Activated T-helper 1 cell treated with anti-CD3 and anti-CD28 coated beads, Interleukin-12 subunit alpha, Interleukin-12 subunit beta, Interleukin-2, Interleukin-4 antibody, amounts not matched to agents 30 ng/mL and 10 ng/mL and 1 ng/mL, durations not matched to agents 14 hours and 24 hours and 36 hours (primary cell): ENCODE results near the gene ADAM22. TPM values are rescaled to one million over a fixed set of nuclear protein-coding genes. Genes with fewer than 3 reads are reported as not detected.

ENCODE experiments used
- DNase-seq: peaks from one replicate; pipeline ENCODE4 v3.0.0; 2021; ENCODE audit warnings: low spot score
- H3K27ac Mint-ChIP-seq: one replicate; pipeline ENCODE4 v1.8.0; 2021; ENCODE audit warnings: mild to moderate bottlenecking, mixed read lengths
- H3K27me3 Mint-ChIP-seq: one replicate; pipeline ENCODE4 v1.8.0; 2022; ENCODE audit warnings: mild to moderate bottlenecking, moderate library complexity, mixed read lengths; ENCODE audit not compliant: insufficient read depth
- H3K36me3 Mint-ChIP-seq: one replicate; pipeline ENCODE4 v1.8.0; 2021; ENCODE audit warnings: low read depth, mixed read lengths
- H3K4me1 Mint-ChIP-seq: one replicate; pipeline ENCODE4 v1.8.0; 2021; ENCODE audit warnings: low read depth, mixed read lengths
- H3K4me3 Mint-ChIP-seq: one replicate; pipeline ENCODE4 v1.8.0; 2021; ENCODE audit warnings: mild to moderate bottlenecking, moderate library complexity, mixed read lengths
- H3K9me3 Mint-ChIP-seq: one replicate; pipeline ENCODE4 v1.8.0; 2021; ENCODE audit warnings: mixed read lengths
- intact Hi-C: fragments of 100-400 bp; cut with micrococcal nuclease; formaldehyde crosslinking; loops from one replicate; pipeline ENCODE4 v1.15.1; 2024
- total RNA-seq: library from RNA; stranded (reverse); gene quantifications from 2 replicates; pipeline ENCODE4 v1.2.3, GENCODE V29; 2022

ADAM22 gene
- total RNA-seq, 1 donor from 2014 or later, result 1.5 TPM

DNA sequence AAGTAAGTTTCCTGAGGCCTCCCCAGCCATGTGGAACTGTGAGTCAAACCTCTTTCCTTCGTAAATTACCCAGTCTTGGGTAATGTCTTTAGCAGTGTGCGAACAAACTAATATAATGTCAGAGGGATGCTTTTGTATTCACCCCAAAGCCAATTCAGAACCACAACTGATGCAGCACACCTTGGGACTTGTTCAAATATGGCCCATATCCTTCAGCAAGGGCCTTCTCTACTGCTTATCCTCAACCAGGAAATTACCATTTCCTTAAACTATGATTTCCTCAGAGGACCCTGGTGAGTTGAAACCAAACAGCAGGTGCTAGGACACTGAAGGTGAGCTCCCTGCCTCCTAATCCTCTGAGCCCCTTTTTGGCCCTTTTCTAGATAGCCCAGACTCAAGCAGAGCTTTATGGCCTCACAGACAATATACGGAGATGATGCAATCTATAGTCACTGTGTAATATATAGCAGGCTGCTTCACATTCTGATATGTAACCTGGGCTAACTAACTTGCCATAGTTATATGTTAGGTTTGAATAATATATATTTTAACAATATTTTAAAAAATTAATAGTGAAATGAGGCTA lies 270.6 kb downstream of the ADAM22 start:
- Mint-ChIP-seq H3K36me3 (peaks cover 54% of the 10 kb centered on the region), H3K27me3 (no peaks in the 10 kb centered on the region), H3K27ac (no peak overlapping the region), H3K4me3 (no peak overlapping the region), H3K9me3 (no peaks in the 10 kb centered on the region), H3K4me1 (peaks cover 9% of the 10 kb centered on the region)
- intact Hi-C loops, result no loop called here
- no peak for DNase-seq

DNA sequence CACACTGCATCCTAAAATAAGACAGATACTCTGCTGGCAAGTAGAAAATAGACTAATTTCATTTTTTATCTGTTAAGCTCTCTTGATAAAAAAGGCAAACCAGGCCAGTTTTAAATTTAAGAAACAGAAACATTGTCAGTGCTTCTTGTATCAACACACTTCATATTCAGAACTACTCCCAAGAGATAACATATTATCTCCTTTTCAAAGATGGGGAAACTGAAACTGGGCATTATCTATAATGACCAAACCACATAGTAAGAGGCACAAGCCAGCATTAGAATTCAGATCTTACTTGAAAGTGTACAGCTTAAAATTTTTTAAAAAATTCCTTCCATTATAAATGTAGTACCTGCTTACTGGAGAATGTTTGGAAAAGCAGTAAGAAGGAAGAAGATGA lies 271.1 kb downstream of the ADAM22 start:
- H3K4me1 Mint-ChIP-seq, result peaks cover 9% of the 10 kb centered on the region
- no peak overlapping the region for H3K27ac Mint-ChIP-seq
- DNase-seq, result no peak
- no peaks in the 10 kb centered on the region for H3K9me3 Mint-ChIP-seq
- no peak overlapping the region for H3K4me3 Mint-ChIP-seq
- no peaks in the 10 kb centered on the region for H3K27me3 Mint-ChIP-seq
- peaks cover 59% of the 10 kb centered on the region for H3K36me3 Mint-ChIP-seq
- intact Hi-C loops, result no loop called here

DNA sequence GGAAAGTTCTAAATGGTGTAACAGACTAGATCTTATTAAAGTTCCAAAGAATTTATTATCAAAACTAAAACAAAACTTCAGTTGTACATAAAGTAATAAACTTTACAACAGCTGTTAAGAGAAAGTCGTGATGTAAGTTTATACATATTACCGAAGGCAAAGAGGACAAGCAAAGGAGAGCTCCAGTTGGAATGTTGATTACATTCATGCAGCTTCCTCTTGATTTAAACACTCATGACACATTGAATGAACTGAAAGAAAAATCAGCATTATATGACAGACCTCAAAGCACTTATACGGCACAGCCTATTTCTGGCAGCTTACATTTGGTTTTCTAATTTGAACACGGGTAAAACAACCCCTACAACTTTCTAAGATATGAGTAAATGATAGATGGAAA lies 272.2 kb downstream of the ADAM22 start:
- intact Hi-C loops, result no loop called here
- Mint-ChIP-seq H3K36me3 (peaks cover 57% of the 10 kb centered on the region), H3K27ac (no peak overlapping the region), H3K9me3 (no peaks in the 10 kb centered on the region), H3K4me1 (peaks cover 9% of the 10 kb centered on the region), H3K4me3 (no peak overlapping the region), H3K27me3 (no peaks in the 10 kb centered on the region)
- no peak for DNase-seq

DNA sequence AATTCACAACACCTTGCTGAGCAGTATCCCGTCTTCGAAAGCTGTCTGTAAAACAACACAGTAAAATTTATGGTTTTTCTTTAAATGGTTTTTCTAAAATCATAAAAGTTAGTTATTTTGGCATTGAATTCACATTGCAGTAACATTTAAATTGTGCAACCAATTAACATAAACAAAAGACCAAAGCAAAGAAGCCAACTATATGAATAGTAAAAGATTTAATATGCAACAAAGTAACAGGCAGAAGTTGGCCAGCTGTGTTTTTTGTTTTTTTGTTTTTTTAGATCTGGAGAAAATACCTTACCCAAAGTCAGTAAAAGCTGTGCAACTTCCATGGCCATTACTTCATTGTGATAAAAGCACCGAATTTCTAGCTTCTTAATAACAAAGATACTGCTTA lies 274.5 kb downstream of the ADAM22 start:
- H3K9me3 Mint-ChIP-seq, result no peaks in the 10 kb centered on the region
- no peak for DNase-seq
- intact Hi-C loops, result no loop called here
- no peak overlapping the region for H3K4me3 Mint-ChIP-seq
- H3K27me3 Mint-ChIP-seq, result no peaks in the 10 kb centered on the region
- H3K27ac Mint-ChIP-seq, result no peak overlapping the region
- H3K4me1 Mint-ChIP-seq, result peaks cover 9% of the 10 kb centered on the region
- peaks cover 56% of the 10 kb centered on the region for H3K36me3 Mint-ChIP-seq

DNA sequence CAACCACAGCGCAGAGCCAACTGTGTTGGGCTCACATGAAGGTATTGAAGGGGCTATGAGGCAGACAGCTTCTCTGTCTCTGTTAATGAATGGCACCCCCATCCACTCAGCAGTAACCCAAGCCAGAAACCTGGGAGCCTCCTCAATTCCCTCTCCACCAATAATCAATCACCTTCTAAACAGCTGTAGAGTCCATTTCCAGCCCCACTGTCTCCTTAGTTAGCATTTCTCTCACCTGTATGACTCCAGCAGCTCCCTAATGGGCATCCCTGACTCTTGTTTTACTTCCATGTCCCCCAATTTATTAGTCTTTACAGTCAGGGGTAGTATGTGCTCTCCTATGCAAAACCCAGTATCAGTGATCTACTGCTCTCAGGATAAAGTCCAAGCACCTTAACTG lies 278.9 kb downstream of the ADAM22 start:
- Mint-ChIP-seq H3K9me3 (no peaks in the 10 kb centered on the region), H3K36me3 (peaks cover 47% of the 10 kb centered on the region), H3K27ac (no peak overlapping the region), H3K27me3 (no peaks in the 10 kb centered on the region), H3K4me1 (peaks cover 20% of the 10 kb centered on the region), H3K4me3 (no peak overlapping the region)
- no peak for DNase-seq
- intact Hi-C loops, result loop anchor here (10.0 kb wide), 1 partner anchor 998 kb away; the partner anchor contains the start of gene TMEM243

DNA sequence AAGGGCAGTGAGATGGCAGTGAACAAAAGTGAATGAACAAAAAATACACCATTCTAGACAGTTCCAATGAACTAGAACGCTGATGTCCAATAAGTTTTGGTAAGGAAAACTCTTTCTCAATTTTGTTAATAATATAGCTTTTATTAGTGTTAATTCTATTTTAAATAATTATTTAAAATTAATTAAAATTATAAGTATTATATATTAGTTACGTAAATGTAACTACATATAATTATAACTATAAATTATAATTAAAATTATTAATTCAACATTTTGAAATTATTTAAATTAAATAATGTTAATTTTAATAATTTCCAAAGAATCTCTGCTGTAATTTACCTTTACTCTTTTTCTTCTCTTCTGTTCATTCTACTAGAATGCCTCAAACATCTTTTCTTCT lies 280.4 kb downstream of the ADAM22 start:
- H3K27me3 Mint-ChIP-seq, result no peaks in the 10 kb centered on the region
- H3K4me3 Mint-ChIP-seq, result no peak overlapping the region
- no peaks in the 10 kb centered on the region for H3K9me3 Mint-ChIP-seq
- H3K27ac Mint-ChIP-seq, result no peak overlapping the region
- H3K36me3 Mint-ChIP-seq, result peaks cover 43% of the 10 kb centered on the region
- DNase-seq, result no peak
- intact Hi-C loops, result loop anchor here (10.0 kb wide), 1 partner anchor 1000 kb away; the partner anchor contains the start of gene TMEM243
- H3K4me1 Mint-ChIP-seq, result peaks cover 33% of the 10 kb centered on the region

DNA sequence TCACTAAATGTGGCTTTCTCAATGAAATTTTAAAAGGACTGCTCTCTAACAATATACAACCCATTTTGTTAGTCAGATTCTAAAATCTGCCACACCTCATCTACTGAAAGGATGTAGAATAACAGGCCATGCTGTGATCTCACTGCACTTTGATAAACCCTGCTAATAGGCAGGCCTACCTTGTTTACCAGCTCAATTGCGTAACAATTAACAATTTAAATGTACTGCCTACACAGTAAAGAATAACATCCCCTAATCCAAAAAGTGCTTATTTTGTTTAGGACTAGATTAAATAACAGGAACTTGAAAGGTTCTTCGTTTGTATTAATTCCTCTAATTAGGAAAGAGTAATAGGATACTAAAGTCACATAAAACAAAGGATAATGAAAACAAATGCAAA lies 281.2 kb downstream of the ADAM22 start:
- H3K4me3 Mint-ChIP-seq, result no peak overlapping the region
- no peak for DNase-seq
- peaks cover 37% of the 10 kb centered on the region for H3K4me1 Mint-ChIP-seq
- no peaks in the 10 kb centered on the region for H3K27me3 Mint-ChIP-seq
- H3K27ac Mint-ChIP-seq, result no peak overlapping the region
- intact Hi-C loops, result loop anchor here (5.0 to 10.0 kb wide), 3 partner anchors 868 to 1063 kb away; partner anchors contain the start of genes CROT, DMTF1 and TMEM243
- H3K36me3 Mint-ChIP-seq, result peaks cover 37% of the 10 kb centered on the region
- no peaks in the 10 kb centered on the region for H3K9me3 Mint-ChIP-seq

DNA sequence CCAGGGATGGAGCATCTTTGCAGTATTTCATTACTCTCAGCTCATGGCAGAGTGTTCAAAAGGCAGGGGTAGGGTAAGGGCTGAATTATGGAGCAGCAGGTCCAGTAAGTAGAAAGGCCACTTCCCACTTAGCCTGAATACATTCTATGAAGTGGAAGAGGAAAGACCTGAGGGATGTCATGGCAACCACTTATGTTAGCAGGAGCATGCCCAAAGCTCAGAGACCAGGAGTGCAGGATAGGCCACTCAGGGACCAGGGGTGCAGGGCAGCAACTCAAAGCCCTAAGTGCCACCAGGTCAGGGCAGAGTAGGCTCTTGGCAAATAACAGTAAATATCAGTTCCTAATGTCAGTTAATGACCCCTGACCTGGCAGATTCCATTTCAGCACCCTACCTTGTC lies 282.2 kb downstream of the ADAM22 start:
- H3K4me1 Mint-ChIP-seq, result peaks cover 47% of the 10 kb centered on the region
- H3K27ac Mint-ChIP-seq, result no peak overlapping the region
- no peaks in the 10 kb centered on the region for H3K27me3 Mint-ChIP-seq
- no peak for DNase-seq
- no peak overlapping the region for H3K4me3 Mint-ChIP-seq
- no peaks in the 10 kb centered on the region for H3K9me3 Mint-ChIP-seq
- intact Hi-C loops, result loop anchor here (5.0 to 10.0 kb wide), 3 partner anchors 869 to 1064 kb away; partner anchors contain the start of genes CROT, DMTF1 and TMEM243
- peaks cover 37% of the 10 kb centered on the region for H3K36me3 Mint-ChIP-seq

DNA sequence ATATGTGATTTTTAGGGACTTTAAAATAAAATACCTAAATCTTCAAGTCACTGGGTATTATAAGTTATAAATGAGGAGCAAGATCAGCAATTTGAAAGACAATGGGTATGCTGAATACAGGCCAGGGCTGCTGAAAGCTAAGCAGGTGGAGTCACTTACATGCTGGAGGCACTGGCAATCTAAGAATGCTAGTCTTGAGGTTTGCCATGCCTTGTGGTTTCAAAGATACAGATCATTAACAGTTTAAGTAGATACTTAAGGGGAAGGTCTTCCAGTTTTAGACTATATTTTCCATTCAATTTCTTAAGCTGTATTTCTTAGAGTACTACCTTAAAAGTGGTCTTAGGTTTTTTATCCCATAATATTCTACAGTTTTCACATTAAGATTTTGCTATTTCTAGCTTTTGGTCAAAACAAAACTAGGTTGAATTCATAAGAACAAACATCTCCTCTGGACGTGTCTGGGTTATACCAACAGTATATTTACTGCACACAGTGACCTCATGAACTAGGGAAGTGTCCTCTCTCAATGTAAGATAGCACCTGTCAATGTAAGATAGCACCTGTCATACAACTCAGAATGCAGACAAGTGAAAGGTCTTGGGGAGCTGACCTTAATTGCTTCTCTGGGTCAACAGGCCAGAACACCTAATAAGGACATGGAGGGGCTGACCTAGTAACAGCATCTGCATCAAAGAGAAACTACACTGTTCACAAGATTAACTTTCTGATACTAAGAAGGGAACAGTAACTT lies 283.8 kb downstream of the ADAM22 start:
- no peak for DNase-seq
- Mint-ChIP-seq H3K27ac (peak overlapping the region; percentile 95), H3K4me3 (peak overlapping the region; percentile 93), H3K27me3 (no peaks in the 10 kb centered on the region), H3K4me1 (peaks cover 48% of the 10 kb centered on the region), H3K36me3 (peaks cover 37% of the 10 kb centered on the region), H3K9me3 (no peaks in the 10 kb centered on the region)
- intact Hi-C loops, result loop anchor here (2.0 to 10.0 kb wide), 5 partner anchors 283 to 1066 kb away; partner anchors contain the start of genes ADAM22, CROT, DMTF1 and RUNDC3B

DNA sequence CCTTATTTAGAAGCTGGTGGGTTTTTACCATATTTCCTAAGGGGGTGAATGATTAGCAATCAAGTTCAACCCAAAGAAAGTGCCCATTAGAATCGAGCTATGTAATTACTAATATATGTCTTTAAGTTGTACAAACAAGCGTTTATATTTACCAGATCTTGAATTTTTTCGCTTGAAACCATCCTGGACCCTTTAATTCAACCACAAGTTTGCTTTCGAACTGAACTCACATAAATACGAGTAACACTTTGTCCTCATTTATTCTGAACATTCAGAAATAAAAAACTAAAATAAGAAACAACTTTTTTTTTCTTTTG lies 284.3 kb downstream of the ADAM22 start:
- Mint-ChIP-seq H3K27me3 (no peaks in the 10 kb centered on the region), H3K4me1 (peaks cover 48% of the 10 kb centered on the region), H3K36me3 (peaks cover 32% of the 10 kb centered on the region), H3K27ac (peak overlapping the region; percentile 95), H3K4me3 (peak overlapping the region; percentile 93), H3K9me3 (no peaks in the 10 kb centered on the region)
- intact Hi-C loops, result loop anchor here (2.0 to 10.0 kb wide), 5 partner anchors 284 to 1066 kb away; partner anchors contain the start of genes ADAM22, CROT, DMTF1 and RUNDC3B
- no peak for DNase-seq

DNA sequence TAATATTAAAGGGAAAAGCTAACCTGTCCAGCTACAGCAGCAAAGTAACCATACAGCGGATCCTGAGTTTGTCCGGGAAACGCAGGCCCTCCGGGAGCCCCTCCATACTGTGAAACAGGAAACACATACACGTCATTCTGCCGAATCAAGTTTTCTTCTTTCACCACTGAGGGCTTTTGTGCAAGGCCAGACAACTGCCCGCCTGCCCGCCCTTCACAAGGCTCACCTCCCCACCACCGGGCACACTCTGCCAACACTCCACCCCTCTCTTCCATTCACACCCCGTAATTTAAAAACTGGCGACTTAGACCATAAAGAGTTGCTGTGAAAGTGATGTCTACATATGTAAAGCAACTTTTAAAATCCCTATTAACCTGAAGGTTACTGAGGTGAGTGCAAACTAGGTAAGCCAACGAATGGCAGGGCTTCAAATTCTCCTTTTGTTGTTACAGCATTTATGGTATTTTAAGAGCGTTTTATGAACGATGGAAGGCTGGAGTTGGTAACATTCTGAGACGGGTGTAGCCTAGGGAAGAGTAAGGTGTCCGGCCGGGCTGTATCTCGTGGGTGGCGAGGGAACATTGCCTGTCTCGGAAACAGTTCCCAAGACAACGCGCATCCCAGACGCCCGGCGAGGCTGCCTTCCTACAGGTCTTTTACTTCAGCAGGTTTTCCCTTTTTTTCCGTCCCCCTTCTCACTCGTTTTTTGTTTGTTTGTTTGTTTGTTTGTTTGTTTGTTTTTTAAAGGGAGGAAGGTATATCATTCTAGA lies 285.0 kb downstream of the ADAM22 start:
- Mint-ChIP-seq H3K27me3 (peaks cover 3% of the 10 kb centered on the region), H3K27ac (peak overlapping the region; percentile 95), H3K4me3 (peak overlapping the region; percentile 93), H3K9me3 (no peaks in the 10 kb centered on the region), H3K4me1 (peaks cover 46% of the 10 kb centered on the region), H3K36me3 (peaks cover 27% of the 10 kb centered on the region)
- intact Hi-C loops, result loop anchor here (1.0 to 10.0 kb wide), 6 partner anchors 136 to 1067 kb away; partner anchors contain the start of genes ADAM22, CROT, DMTF1 and RUNDC3B
- peak; percentile 20 for DNase-seq

DNA sequence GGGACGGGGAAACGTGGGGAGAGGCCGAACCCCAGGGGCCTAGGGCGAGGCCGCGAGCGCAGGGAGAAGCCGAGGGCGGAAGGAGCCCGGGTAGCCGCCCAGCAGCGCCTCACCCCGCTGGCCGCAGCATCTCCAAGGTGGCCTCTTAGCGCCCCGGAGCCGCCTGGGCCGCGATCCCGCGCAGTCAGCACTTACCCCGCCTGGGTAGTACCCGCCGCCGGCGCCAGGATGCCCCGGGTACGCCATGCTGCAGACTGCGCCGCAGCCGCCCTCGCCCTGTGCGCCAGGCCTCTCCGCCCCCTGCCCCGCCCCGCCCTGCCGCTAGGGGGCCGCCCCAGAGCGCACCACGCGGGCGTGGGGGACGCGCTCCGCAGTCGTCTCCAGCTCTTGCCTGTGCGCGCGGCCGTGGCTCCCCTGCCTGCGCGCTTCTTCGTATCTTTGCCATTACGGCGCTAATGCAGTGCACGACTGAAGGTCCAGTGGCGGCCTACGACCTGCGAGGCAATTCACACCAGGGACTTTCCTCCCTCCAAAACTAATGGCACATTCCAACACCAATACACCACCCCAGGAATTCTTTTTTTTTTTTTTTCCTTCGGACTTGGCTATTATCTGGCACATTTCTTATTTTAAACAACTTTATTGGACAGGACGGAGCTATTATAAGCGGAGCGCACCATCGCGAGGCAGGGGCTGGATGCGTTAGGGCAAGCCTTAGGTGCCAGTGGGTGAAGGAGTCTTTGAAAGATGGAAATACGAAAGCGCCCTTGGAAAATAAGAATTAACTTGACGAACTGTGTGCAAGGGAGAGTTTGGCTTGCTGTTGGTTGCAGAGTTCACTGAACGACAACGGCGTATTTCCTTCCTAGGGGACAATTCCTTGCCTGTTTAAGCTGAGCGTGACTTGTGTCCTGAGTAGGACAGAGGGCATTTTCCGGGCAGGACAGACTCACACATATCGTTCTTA lies 286.0 kb downstream of the ADAM22 start, which contains the start of gene SRI:
Gene SRI (minus strand): TSS at position 258 of the 967 bp plus-strand sequence. CDS start 12 bp downstream, at position 246.
- peaks cover 5% of the 10 kb centered on the region for H3K27me3 Mint-ChIP-seq
- H3K9me3 Mint-ChIP-seq, result no peaks in the 10 kb centered on the region

More for the DNA sequence above, 286.0 kb downstream of the ADAM22 start, which contains the start of gene SRI:
- Mint-ChIP-seq H3K4me1 (peaks cover 43% of the 10 kb centered on the region), H3K36me3 (peaks cover 20% of the 10 kb centered on the region), H3K4me3 (peak within 1 kb of the TSS; percentile 93), H3K27ac (peak within 1 kb of the TSS; percentile 95)
- DNase-seq, result peak; percentile 87
- intact Hi-C loops, result loop anchor here (1.0 to 10.0 kb wide), 9 partner anchors 135 to 1387 kb away; partner anchors contain the start of genes ADAM22, CROT, DMTF1 and RUNDC3B
